BLaER1 treated with 17β-estradiol and CSF1 and Interleukin-3, amounts not matched to agents 10 nM and 100 nM (cell line): ENCODE data around the gene NAALADL2.

Experiments used
- H3K27ac ChIP-seq, 11 experiments: shearing (Covaris generic); formaldehyde crosslinking; 2 replicates each; pipeline ENCODE4 v1.8.1; 2022
- H3K27me3 ChIP-seq, 11 experiments: shearing (Covaris generic); formaldehyde crosslinking; 2 replicates each; pipeline ENCODE4 v1.8.1; 2022
- H3K36me3 ChIP-seq, 11 experiments: shearing (Covaris generic); formaldehyde crosslinking; 2 replicates each; pipeline ENCODE4 v1.8.1; 2022
- H3K4me1 ChIP-seq, 10 experiments: shearing (Covaris generic); formaldehyde crosslinking; 2 replicates each; pipeline ENCODE4 v1.8.1; 2022
- H3K4me2 ChIP-seq, 11 experiments: shearing (Covaris generic); formaldehyde crosslinking; 2 replicates each; pipeline ENCODE4 v1.8.1; 2022
- H3K4me3 ChIP-seq, 10 experiments: shearing (Covaris generic); formaldehyde crosslinking; 2 replicates each; pipeline ENCODE4 v1.8.1; 2022
- H3K9ac ChIP-seq, 11 experiments: shearing (Covaris generic); formaldehyde crosslinking; 2 replicates each; pipeline ENCODE4 v1.8.1; 2022
- H3K9me3 ChIP-seq, 11 experiments: shearing (Covaris generic); formaldehyde crosslinking; replicated peaks in 1 of 11; 2 replicates each; pipeline ENCODE4 v1.8.1; 2022
- H4K20me1 ChIP-seq, 11 experiments: shearing (Covaris generic); formaldehyde crosslinking; 2 replicates each; pipeline ENCODE4 v1.8.1; 2022
- Cebpa-rat ChIP-seq, 11 experiments: shearing (Covaris generic); IDR thresholded peaks; 2 replicates each; pipeline ENCODE4 v1.8.1; 2022

NAALADL2 gene

GRCh38 chr3:175336406-175337133 is 477.4 kb downstream of the NAALADL2 start:
- Histone ChIP-seq H3K9ac (no peak overlapping the region), H3K4me3 (no peak overlapping the region), H3K4me1 (0 out of 20 replicates have a peak, but pooled peaks cover 0 to 5% (median 0%) of the 10 kb centered on the region in 10 experiments), H4K20me1 (no peaks in the 10 kb centered on the region), H3K4me2 (no peak overlapping the region), H3K36me3 (no peaks in the 10 kb centered on the region), H3K27me3 (no peaks in the 10 kb centered on the region), H3K27ac (no peak overlapping the region), H3K9me3 (no peaks in the 10 kb centered on the region; a peak in 2 of 22 replicates)
- TF ChIP-seq Cebpa-rat (IDR thresholded peaks at IDR 0.05): no peak

GRCh38 chr3:175337631-175338030 is 478.5 kb downstream of the NAALADL2 start:
- TF ChIP-seq Cebpa-rat (IDR thresholded peaks at IDR 0.05): no peak
- Histone ChIP-seq H3K4me2 (no peak overlapping the region), H3K27ac (no peak overlapping the region)

GRCh38 chr3:175338775-175339535 is 479.8 kb downstream of the NAALADL2 start:
- Histone ChIP-seq H3K36me3 (no peaks in the 10 kb centered on the region), H3K4me1 (0 out of 20 replicates have a peak, but pooled peaks cover 0 to 5% (median 0%) of the 10 kb centered on the region in 10 experiments), H3K27ac (no peak overlapping the region), H3K4me2 (no peak overlapping the region), H3K4me3 (no peak overlapping the region), H4K20me1 (no peaks in the 10 kb centered on the region), H3K9ac (no peak overlapping the region), H3K27me3 (no peaks in the 10 kb centered on the region), H3K9me3 (no peaks in the 10 kb centered on the region)
- TF ChIP-seq Cebpa-rat (IDR thresholded peaks at IDR 0.05): no peak

More at GRCh38 chr3:175337631-175338030, 478.5 kb downstream of the NAALADL2 start:
- Histone ChIP-seq H3K9me3 (no peaks in the 10 kb centered on the region), H3K9ac (no peak overlapping the region), H4K20me1 (no peaks in the 10 kb centered on the region), H3K27me3 (no peaks in the 10 kb centered on the region), H3K4me3 (no peak overlapping the region), H3K4me1 (0 out of 20 replicates have a peak, but pooled peaks cover 0 to 5% (median 0%) of the 10 kb centered on the region in 10 experiments), H3K36me3 (no peaks in the 10 kb centered on the region)

- Histone ChIP-seq H3K4me3 (no peak overlapping the region), H3K9ac (no peak overlapping the region), H3K36me3 (no peaks in the 10 kb centered on the region), H3K27me3 (no peaks in the 10 kb centered on the region), H4K20me1 (no peaks in the 10 kb centered on the region), H3K4me1 (0 out of 20 replicates have a peak, but pooled peaks cover 0 to 5% (median 0%) of the 10 kb centered on the region in 10 experiments), H3K9me3 (peaks cover 0 to 2% (median 0%) of the 10 kb centered on the region in 11 experiments; a peak in 2 of 22 replicates), H3K27ac (no peak overlapping the region), H3K4me2 (no peak overlapping the region)
- TF ChIP-seq Cebpa-rat (IDR thresholded peaks at IDR 0.05): no peak
These were observed 481.3 kb downstream of the NAALADL2 start for GRCh38 chr3:175340338-175341015.

- H4K20me1 ChIP-seq: no peaks in the 10 kb centered on the region
- H3K27ac ChIP-seq: no peak overlapping the region
- TF ChIP-seq Cebpa-rat (IDR thresholded peaks at IDR 0.05): no peak
- no peaks in the 10 kb centered on the region for H3K27me3 ChIP-seq
- H3K9ac ChIP-seq: no peak overlapping the region
- peaks cover 0 to 4% (median 0%) of the 10 kb centered on the region in 11 experiments; a peak in 3 of 22 replicates for H3K9me3 ChIP-seq
- H3K4me1 ChIP-seq: no peaks in the 10 kb centered on the region
- H3K4me2 ChIP-seq: no peak overlapping the region
- no peak overlapping the region for H3K4me3 ChIP-seq
- no peaks in the 10 kb centered on the region for H3K36me3 ChIP-seq
These were observed 483.1 kb downstream of the NAALADL2 start for GRCh38 chr3:175342196-175342595.

GRCh38 chr3:175343946-175344345 is 484.8 kb downstream of the NAALADL2 start:
- no peaks in the 10 kb centered on the region for H3K27me3 ChIP-seq
- peaks cover 0 to 17% (median 0%) of the 10 kb centered on the region in 11 experiments; a peak in 7 of 22 replicates for H3K9me3 ChIP-seq
- no peaks in the 10 kb centered on the region for H3K36me3 ChIP-seq
- H3K4me2 ChIP-seq: no peak overlapping the region
- no peaks in the 10 kb centered on the region for H4K20me1 ChIP-seq
- no peak overlapping the region for H3K9ac ChIP-seq
- H3K27ac ChIP-seq: no peak overlapping the region
- no peak for TF ChIP-seq Cebpa-rat (IDR thresholded peaks at IDR 0.05)
- H3K4me1 ChIP-seq: peaks cover 0 to 5% (median under 1%) of the 10 kb centered on the region in 10 experiments; a peak in 11 of 20 replicates
- no peak overlapping the region for H3K4me3 ChIP-seq

- no peak overlapping the region for H3K4me3 ChIP-seq
- no peak for TF ChIP-seq Cebpa-rat (IDR thresholded peaks at IDR 0.05)
- no peak overlapping the region for H3K4me2 ChIP-seq
- H3K27me3 ChIP-seq: no peaks in the 10 kb centered on the region
- no peaks in the 10 kb centered on the region for H3K36me3 ChIP-seq
- H4K20me1 ChIP-seq: no peaks in the 10 kb centered on the region
- H3K9me3 ChIP-seq: peaks cover 0 to 17% (median 0%) of the 10 kb centered on the region in 11 experiments; a peak in 7 of 22 replicates
- no peak overlapping the region for H3K9ac ChIP-seq
- H3K27ac ChIP-seq: no peak overlapping the region
- peaks cover 0 to 21% (median 11%) of the 10 kb centered on the region in 10 experiments; a peak in 14 of 20 replicates for H3K4me1 ChIP-seq
These were observed 487.6 kb downstream of the NAALADL2 start for GRCh38 chr3:175346573-175347356.

GRCh38 chr3:175349168-175349567 is 490.0 kb downstream of the NAALADL2 start:
- peak overlapping the region in 2 of 11 experiments; percentile 28 to 44; a peak in 2 of 22 replicates for H3K27ac ChIP-seq
- H4K20me1 ChIP-seq: no peaks in the 10 kb centered on the region
- peaks cover 0 to 17% (median 0%) of the 10 kb centered on the region in 11 experiments; a peak in 7 of 22 replicates for H3K9me3 ChIP-seq
- no peak overlapping the region for H3K4me3 ChIP-seq
- H3K4me2 ChIP-seq: peak overlapping the region in 8 of 11 experiments; percentile 16 to 64 (median 54); a peak in 15 of 22 replicates
- no peaks in the 10 kb centered on the region for H3K27me3 ChIP-seq
- H3K36me3 ChIP-seq: no peaks in the 10 kb centered on the region
- TF ChIP-seq Cebpa-rat (IDR thresholded peaks at IDR 0.05): no peak
- H3K4me1 ChIP-seq: peaks cover 0 to 21% (median 11%) of the 10 kb centered on the region in 10 experiments; a peak in 14 of 20 replicates
- no peak overlapping the region for H3K9ac ChIP-seq
